IPS DF 19.7 (cell line): ENCODE data around the gene NTN3.

Experiments used
- DNase-seq: peaks from one replicate; pipeline ENCODE4 v3.0.0-alpha.2; 2013; ENCODE audit warnings: low read depth, low spot score

NTN3 gene

DNA sequence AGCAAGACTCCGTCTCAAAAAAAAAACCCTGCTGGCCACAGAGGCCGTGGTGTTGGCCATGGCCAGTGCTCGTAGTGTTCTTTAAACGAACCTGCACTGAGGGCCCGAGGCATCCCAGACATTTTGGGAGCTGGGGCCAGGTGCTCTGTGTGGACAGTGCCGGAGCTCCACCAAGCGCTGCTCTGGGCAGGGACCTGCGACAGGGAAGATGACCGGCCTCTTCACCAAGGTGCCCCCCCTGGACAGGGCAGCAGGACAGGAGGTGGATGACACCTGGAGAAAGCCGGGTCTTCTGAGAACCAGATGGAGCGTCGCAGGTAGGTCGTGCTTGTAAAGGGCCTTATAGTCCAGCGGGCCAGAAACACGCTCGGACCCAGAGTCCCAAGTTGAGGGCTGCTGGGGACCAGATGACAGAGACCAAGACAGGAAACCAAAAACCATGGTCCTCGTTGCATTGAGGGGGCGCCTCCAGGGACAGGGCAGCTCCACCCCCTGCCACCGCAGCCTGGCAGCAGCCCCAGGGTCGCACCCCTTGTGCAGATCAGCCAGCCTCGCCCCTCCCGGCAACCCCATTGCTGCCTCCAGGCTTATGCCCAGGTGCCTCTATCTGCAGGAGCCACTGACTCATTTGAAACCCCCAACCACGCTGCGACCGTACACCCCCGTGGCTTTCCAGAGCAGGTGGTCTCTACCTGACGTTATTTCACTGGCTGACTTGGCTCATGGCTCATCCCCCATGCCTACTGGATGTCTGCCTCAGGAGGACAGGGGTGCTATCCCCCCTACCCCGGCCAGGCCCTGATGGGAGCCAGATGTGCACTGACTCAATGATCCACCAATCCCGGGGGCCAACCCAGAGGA lies 4.2 kb upstream of the NTN3 start:
- no peak for DNase-seq

GRCh38 chr16:2467528-2468232 lies 3.4 kb upstream of the NTN3 start:
- DNase-seq, result no peak

DNA sequence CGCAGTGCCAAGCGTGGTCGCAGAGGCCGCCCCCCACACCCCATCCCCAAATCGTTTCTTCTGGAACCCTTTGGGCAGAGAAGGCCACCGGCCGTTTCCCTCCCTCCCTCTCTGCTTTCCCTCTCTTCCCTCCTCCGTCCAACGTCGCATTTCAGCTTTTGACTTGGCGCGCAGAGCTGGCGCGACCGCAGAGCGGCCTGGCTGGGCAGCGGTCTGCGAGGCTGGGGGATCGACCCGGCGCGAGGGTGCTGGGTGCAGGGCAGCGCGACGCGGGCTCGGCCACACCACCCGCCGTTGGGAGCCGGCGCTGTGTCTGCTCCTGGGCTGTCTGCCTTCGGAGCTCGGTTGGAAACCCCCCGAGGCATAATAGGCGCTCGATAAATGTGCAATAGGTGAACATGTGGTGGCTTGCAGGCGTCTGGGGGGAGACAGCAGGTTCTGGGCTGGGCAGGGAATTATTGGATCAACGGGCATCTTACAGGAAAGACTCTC lies 2.8 kb upstream of the NTN3 start:
- no peak for DNase-seq

DNA sequence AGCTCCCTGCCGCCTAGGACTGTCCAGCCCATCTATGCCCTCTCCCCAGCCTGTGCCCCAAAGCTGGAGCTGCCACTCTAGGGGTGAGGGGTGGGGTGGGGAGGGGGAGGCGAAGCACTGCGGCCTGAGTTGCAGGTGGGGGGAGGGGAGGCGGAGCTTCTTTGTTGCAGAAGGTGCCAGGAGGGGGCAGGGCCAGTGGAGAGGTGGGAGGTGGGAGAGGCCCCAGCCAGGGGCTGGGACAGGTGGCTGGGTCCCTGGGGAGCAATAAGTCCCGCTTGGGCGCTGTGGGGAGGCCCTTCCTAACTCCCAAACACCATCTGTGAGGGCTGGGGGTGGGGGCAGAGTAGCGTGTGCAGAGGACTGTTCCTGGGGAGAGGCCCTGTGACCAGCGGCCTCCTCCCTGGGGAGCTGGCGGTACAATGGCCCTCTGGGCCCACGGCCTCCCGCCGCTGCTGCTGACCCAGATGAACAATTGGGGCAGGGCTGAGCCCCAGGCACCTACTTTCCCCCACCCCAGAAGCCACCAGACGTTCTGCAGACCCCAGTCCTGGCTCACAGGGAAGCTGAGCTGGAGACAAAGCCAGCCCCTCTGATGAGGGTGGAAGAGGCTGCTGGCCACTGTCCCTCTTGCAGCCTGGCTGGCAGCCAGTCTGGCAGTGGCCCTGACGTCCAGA lies 2.2 kb upstream of the NTN3 start:
- no peak for DNase-seq

- no peak for DNase-seq
These were observed 1.5 kb upstream of the NTN3 start for GRCh38 chr16:2469399-2470233.

DNA sequence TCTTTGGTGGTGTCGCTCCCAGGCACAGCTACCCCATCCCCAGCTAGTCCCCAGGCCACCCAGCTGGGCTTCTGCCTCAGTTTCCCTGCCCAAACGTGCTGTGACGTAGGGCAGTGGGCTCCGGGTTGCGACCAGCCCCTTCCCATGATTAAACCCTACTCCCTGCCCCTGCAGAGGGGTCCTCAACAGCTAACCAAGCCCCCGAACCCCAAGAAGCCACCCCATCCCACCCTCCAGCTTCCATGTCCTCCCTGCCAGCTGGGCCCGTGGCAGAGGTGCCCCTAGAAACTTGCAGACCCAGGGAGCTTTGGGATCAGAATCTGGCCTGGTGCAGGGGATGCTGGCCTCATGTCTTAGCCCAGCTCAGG lies 879 bp upstream of the NTN3 start:
- DNase-seq, result no peak

DNA sequence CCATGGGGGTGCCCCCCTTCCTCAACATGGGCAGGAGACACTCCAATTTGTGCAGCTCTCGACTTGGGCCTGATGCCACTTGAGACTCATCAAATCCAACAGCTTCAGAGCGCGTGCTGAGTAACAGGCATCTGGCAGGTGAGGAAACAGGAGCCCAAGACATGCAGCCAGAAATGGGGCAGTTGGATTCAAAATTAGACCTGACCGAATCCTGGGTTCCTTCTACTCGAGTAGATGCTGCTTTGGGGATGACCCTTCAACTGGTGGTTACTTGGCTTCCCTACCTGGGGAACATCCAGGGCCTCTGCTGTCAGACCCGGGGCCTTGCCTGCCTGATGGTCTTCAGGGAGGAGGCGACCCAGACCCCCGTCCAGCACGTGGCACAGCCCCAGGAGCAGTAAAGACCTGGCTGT lies 488 bp upstream of the NTN3 start:
- no peak for DNase-seq

- no peak for DNase-seq
These were observed 773 bp downstream of the NTN3 start for GRCh38 chr16:2471653-2472487.

DNA sequence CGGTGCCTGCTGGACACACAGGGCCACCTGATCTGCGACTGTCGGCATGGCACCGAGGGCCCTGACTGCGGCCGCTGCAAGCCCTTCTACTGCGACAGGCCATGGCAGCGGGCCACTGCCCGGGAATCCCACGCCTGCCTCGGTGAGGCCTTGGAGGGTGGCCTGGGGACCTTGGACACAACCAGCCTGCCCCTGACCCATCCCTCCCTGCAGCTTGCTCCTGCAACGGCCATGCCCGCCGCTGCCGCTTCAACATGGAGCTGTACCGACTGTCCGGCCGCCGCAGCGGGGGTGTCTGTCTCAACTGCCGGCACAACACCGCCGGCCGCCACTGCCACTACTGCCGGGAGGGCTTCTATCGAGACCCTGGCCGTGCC lies 1.4 kb downstream of the NTN3 start:
- DNase-seq, result no peak

GRCh38 chr16:2472885-2473445 lies 1.9 kb downstream of the NTN3 start:
- no peak for DNase-seq

- no peak for DNase-seq
These were observed 2.4 kb downstream of the NTN3 start for GRCh38 chr16:2473446-2473926.

- DNase-seq, result no peak
These were observed 3.1 kb downstream of the NTN3 start for GRCh38 chr16:2473999-2474876.

- DNase-seq, result no peak
These were observed 3.8 kb downstream of the NTN3 start, which contains the start of gene TBC1D24 for GRCh38 chr16:2474877-2475412. Gene TBC1D24 (plus strand): TSS chr16:2475127. CDS start chr16:2496149, 21,022 bp downstream.

DNA sequence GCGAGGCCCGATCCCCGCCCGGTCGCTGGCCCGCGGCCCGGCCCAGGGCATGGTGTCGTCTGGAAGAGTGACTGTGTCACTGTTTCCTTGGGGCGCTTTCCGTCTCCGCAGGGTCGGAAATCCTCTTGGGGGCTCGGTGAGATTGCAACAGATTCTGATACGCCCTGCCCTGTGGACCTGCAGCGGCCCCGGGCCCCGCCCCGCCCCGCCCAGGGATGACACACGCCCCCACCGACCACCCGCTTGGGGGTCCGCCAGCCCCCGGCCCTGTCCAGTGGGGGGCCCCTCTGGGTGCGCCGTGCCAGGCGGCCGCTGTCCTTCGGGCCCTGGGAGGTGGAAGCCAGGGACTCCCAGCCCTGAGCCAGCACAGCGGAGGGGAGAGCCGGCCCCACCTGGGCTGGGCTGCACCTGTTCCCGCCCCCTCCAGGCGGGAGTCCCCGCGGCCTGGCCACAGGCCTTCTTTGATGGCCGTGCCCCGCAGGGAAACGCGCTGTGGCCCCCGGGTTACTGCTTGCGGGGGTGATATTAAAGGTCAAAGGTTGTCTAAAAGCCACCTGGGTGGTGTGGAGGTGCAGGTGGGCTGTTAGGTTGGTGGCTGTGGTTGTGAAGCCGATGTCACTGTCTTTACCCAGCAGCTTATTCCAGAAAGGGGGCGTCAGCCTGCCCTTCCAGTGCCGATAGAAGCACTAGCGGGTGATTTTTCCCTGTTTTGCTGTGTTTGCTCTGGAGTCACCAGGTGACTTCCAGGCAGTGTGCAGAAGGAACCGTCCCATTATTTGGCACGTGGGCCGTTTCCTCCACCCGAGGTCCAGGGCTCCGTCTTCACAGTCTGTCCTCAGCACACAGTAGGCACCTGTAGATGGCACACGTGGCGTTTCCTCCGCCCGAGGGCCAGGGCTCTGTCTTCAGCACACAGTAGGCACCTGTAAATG lies 4.6 kb downstream of the NTN3 start:
- no peak for DNase-seq

DNA sequence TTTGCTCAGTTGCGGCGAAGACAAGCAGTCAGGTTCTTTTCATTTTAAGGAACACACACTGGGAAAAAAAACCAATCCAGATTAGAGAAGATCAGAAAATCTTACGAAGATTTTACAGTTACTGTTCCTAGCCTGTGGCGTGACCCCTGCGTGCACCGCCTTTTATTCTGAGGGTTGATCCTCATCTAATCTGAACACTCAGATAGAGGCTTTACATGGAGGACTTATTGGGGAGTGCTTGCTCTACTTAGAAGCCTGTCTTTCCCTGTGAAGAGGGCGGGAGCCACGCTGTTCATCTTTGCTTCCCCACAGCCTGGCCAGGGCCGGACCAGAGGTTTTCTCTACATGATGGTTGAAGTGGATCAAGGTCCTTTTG lies 5.2 kb downstream of the NTN3 start:
- no peak for DNase-seq

DNA sequence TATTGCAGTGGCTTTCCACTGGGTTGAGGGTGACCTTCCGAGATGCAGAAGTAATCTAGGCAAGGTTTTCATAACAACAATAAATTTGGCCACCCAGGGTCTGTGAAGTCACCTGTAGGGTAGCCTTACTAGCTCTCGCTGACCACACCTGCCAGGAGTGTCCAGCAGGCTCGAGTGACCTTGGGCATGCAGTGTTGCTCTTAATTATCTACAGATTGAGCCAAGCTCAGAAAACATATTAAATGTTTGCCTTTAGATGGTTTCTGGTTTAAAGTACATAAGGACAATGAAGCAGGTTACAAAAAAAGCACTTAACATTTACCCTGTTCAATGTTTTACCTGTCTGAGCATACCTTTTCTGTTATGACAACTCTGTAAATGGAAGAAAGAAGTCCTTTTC lies 5.6 kb downstream of the NTN3 start:
- no peak for DNase-seq

DNA sequence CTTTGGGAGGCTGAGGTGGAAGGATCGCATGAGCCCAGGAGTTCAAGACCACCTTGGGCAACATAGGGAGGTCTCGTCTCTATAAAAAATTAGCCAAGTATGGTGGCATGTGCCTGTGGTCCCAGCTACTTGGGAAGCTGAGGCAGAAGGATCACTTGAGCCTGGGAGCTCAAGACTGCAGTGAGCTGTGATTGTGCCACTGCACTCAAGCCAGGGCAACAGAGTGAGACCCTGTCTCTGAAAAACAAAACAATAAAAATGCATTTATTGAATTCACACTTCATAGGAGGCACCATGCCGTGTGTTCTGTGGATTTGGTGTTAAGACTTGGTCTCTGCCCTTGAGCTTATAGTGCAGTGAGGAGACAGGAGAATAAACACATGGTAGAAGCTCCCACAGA lies 6.2 kb downstream of the NTN3 start:
- DNase-seq, result no peak

DNA sequence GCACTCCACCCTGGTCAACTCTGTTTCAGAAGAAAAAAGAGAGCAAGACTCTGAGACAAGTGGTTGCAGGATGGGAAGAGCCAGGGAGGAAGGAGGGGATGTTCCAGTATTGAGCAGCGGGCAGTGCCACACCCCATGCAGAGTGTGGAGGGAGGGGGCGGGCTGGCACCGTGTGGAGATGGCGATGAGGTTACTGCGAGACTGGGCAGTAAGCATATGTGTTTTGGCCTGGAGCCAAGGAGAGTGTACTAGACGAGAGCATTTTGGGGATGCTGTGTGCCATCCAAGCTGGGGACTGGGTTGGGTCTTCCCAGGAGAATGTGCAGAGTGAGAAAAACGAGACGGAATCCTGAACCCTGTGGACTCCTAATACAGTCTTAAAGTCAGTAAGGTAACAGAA lies 7.2 kb downstream of the NTN3 start:
- no peak for DNase-seq
